Astrocyte (in vitro differentiated cells and primary cell): ENCODE results near the gene BCAM. TPM values are rescaled to one million over a fixed set of nuclear protein-coding genes. Genes with fewer than 3 reads are reported as not detected.

Experiments
- DNase-seq: peaks from one replicate; pipeline ENCODE4 v3.0.0-alpha.2; 2010; ENCODE audit warnings: low read depth
- FAIRE-seq: peaks from 2 replicates; lab custom pipeline; 2011; peaks lifted over from hg19 to GRCh38; lab: Jason Lieb, UNC
- H2AFZ ChIP-seq: 2 replicates; pipeline ENCODE4 v1.6.0; 2012; ENCODE audit warnings: low read depth, low read length, inconsistent platforms
- H3K27ac ChIP-seq: 2 replicates; pipeline ENCODE4 v1.5.1; 2011; ENCODE audit warnings: low read depth, low read length, inconsistent platforms
- H3K27me3 ChIP-seq: 2 replicates; pipeline ENCODE4 v1.6.0; 2011; ENCODE audit warnings: low read length, inconsistent platforms; ENCODE audit not compliant: insufficient read depth
- H3K36me3 ChIP-seq: 2 replicates; pipeline ENCODE4 v1.5.1; 2011; ENCODE audit warnings: low read length, inconsistent platforms; ENCODE audit not compliant: insufficient read depth
- H3K4me1 ChIP-seq: 2 replicates; pipeline ENCODE4 v1.5.1; 2011; ENCODE audit warnings: low read length, inconsistent platforms; ENCODE audit not compliant: insufficient read depth
- H3K4me2 ChIP-seq: 2 replicates; pipeline ENCODE4 v1.6.0; 2012; ENCODE audit warnings: low read length, inconsistent platforms
- H3K4me3 ChIP-seq: 2 replicates; pipeline ENCODE4 v1.5.1; 2011; ENCODE audit warnings: low read depth, mild to moderate bottlenecking, low read length, inconsistent platforms; ENCODE audit not compliant: insufficient read depth
- H3K79me2 ChIP-seq: 2 replicates; pipeline ENCODE4 v1.6.0; 2012; ENCODE audit warnings: mild to moderate bottlenecking, low read length, inconsistent platforms; ENCODE audit not compliant: insufficient read depth
- H3K9ac ChIP-seq: 2 replicates; pipeline ENCODE4 v1.6.0; 2012; ENCODE audit warnings: mild to moderate bottlenecking, low read length, inconsistent platforms
- H3K9me3 ChIP-seq: 2 replicates; pipeline ENCODE4 v1.5.1; 2012; ENCODE audit warnings: low read depth, mild to moderate bottlenecking, low read length, inconsistent platforms; ENCODE audit not compliant: insufficient read depth
- H4K20me1 ChIP-seq: 2 replicates; pipeline ENCODE4 v1.6.0; 2012; ENCODE audit warnings: low read length, inconsistent platforms; ENCODE audit not compliant: insufficient read depth
- H3K27ac Mint-ChIP-seq: one replicate; pipeline ENCODE4 v1.8.0; 2021; ENCODE audit warnings: mild to moderate bottlenecking, mixed read lengths; ENCODE audit not compliant: unreplicated experiment
- H3K27me3 Mint-ChIP-seq: one replicate; pipeline ENCODE4 v1.8.0; 2021; ENCODE audit warnings: low read depth, mixed read lengths; ENCODE audit not compliant: unreplicated experiment
- H3K36me3 Mint-ChIP-seq: one replicate; pipeline ENCODE4 v1.8.0; 2021; ENCODE audit warnings: low read depth, mixed read lengths; ENCODE audit not compliant: unreplicated experiment
- H3K4me1 Mint-ChIP-seq: one replicate; pipeline ENCODE4 v1.8.0; 2021; ENCODE audit warnings: low read depth, mixed read lengths; ENCODE audit not compliant: unreplicated experiment
- H3K4me3 Mint-ChIP-seq: one replicate; pipeline ENCODE4 v1.8.0; 2021; ENCODE audit warnings: mild to moderate bottlenecking, moderate library complexity, mixed read lengths; ENCODE audit not compliant: unreplicated experiment
- H3K9me3 Mint-ChIP-seq: one replicate; pipeline ENCODE4 v1.8.0; 2021; ENCODE audit warnings: mild to moderate bottlenecking, mixed read lengths; ENCODE audit not compliant: unreplicated experiment
- CTCF ChIP-seq: IDR thresholded peaks from 2 replicates; pipeline ENCODE4 v1.5.1; 2011; ENCODE audit warnings: low read depth, mild to moderate bottlenecking, inconsistent platforms, low read length, moderate library complexity; ENCODE audit not compliant: insufficient read depth
- EZH2 ChIP-seq: IDR thresholded peaks from 2 replicates; pipeline ENCODE4 v1.6.1; 2012; ENCODE audit warnings: mild to moderate bottlenecking, low read length, inconsistent platforms; ENCODE audit not compliant: insufficient read depth
- total RNA-seq: library from RNA; stranded (reverse); gene quantifications from 2 replicates; pipeline ENCODE4 v1.2.1, GENCODE V29; 2021

Gene BCAM
- total RNA-seq, 1 donor from 2014 or later: 14.0 TPM

- no peak overlapping the region for H3K4me2 ChIP-seq
Measured at GRCh38 chr19:44810234-44811121, 1.6 kb downstream of the BCAM start.

GRCh38 chr19:44811122-44811419 lies 2.2 kb downstream of the BCAM start:
- no peak overlapping the region for H3K4me2 ChIP-seq
- no peaks in the 10 kb centered on the region for H3K9me3 ChIP-seq
- H3K4me3 Mint-ChIP-seq: no peak overlapping the region
- FAIRE-seq (no peak), DNase-seq (no peak)
- peaks cover 14% of the 10 kb centered on the region for H3K4me1 ChIP-seq
- peaks cover 3% of the 10 kb centered on the region for H3K4me1 Mint-ChIP-seq
- no peak overlapping the region for H3K4me3 ChIP-seq
- no peaks in the 10 kb centered on the region for H3K36me3 ChIP-seq
- peaks cover 22% of the 10 kb centered on the region for H3K27me3 Mint-ChIP-seq
- H2AFZ ChIP-seq: no peak overlapping the region
- TF ChIP-seq EZH2 (no peak), CTCF (no peak)
- H4K20me1 ChIP-seq: no peaks in the 10 kb centered on the region
- H3K9me3 Mint-ChIP-seq: peaks cover 2% of the 10 kb centered on the region
- H3K36me3 Mint-ChIP-seq: peaks cover 7% of the 10 kb centered on the region
- no peak overlapping the region for H3K27ac Mint-ChIP-seq
- H3K79me2 ChIP-seq: no peaks in the 10 kb centered on the region
- no peak overlapping the region for H3K27ac ChIP-seq
- no peaks in the 10 kb centered on the region for H3K27me3 ChIP-seq
- H3K9ac ChIP-seq: no peak overlapping the region

More at GRCh38 chr19:44810234-44811121, 1.6 kb downstream of the BCAM start:
- TF ChIP-seq EZH2: no peak
- no peak for TF ChIP-seq CTCF
- Histone ChIP-seq H3K79me2 (no peaks in the 10 kb centered on the region), H3K27me3 (no peaks in the 10 kb centered on the region), H4K20me1 (no peaks in the 10 kb centered on the region), H2AFZ (no peak overlapping the region), H3K4me3 (no peak overlapping the region), H3K36me3 (no peaks in the 10 kb centered on the region), H3K27ac (no peak overlapping the region), H3K4me1 (peaks cover 14% of the 10 kb centered on the region), H3K9ac (no peak overlapping the region), H3K9me3 (no peaks in the 10 kb centered on the region)
- peaks cover 7% of the 10 kb centered on the region for H3K36me3 Mint-ChIP-seq
- DNase-seq (no peak), FAIRE-seq (no peak)
- peaks cover 22% of the 10 kb centered on the region for H3K27me3 Mint-ChIP-seq
- peaks cover 2% of the 10 kb centered on the region for H3K9me3 Mint-ChIP-seq
- H3K4me3 Mint-ChIP-seq: no peak overlapping the region
- no peak overlapping the region for H3K27ac Mint-ChIP-seq
- peaks cover 3% of the 10 kb centered on the region for H3K4me1 Mint-ChIP-seq

GRCh38 chr19:44812142-44812718 lies 3.3 kb downstream of the BCAM start:
- Mint-ChIP-seq H3K27ac (no peak overlapping the region), H3K4me3 (no peak overlapping the region), H3K9me3 (peaks cover 5% of the 10 kb centered on the region), H3K4me1 (peaks cover 3% of the 10 kb centered on the region), H3K36me3 (peaks cover 9% of the 10 kb centered on the region), H3K27me3 (peaks cover 22% of the 10 kb centered on the region)
- Histone ChIP-seq H3K27ac (no peak overlapping the region), H3K9ac (no peak overlapping the region), H3K9me3 (no peaks in the 10 kb centered on the region), H3K4me2 (no peak overlapping the region), H3K4me3 (no peak overlapping the region), H3K36me3 (no peaks in the 10 kb centered on the region), H4K20me1 (no peaks in the 10 kb centered on the region), H3K4me1 (peaks cover 14% of the 10 kb centered on the region), H3K27me3 (no peaks in the 10 kb centered on the region), H2AFZ (no peak overlapping the region), H3K79me2 (no peaks in the 10 kb centered on the region)
- TF ChIP-seq CTCF: no peak
- no peak for TF ChIP-seq EZH2
- no peak for DNase-seq
- FAIRE-seq: no peak
